CD4-positive, alpha-beta T cell treated with Interleukin-17A for 4 hours (primary cell): ENCODE measurements around the gene SYT9.

Experiments used
- DNase-seq: peaks from one replicate; pipeline ENCODE4 v3.0.0-alpha.2; 2020; ENCODE audit warnings: mixed read lengths

Gene SYT9

GRCh38 chr11:7435176-7435575 lies 183.5 kb downstream of the SYT9 start:
- no peak for DNase-seq

- DNase-seq: no peak
Measured at GRCh38 chr11:7436146-7436545, 184.4 kb downstream of the SYT9 start.

GRCh38 chr11:7436657-7437056 lies 185.0 kb downstream of the SYT9 start:
- DNase-seq: peak; percentile 24

GRCh38 chr11:7437696-7438095 lies 186.0 kb downstream of the SYT9 start:
- no peak for DNase-seq

GRCh38 chr11:7439746-7440320 lies 188.1 kb downstream of the SYT9 start:
- DNase-seq: no peak

- peak; percentile 75 for DNase-seq
Measured at GRCh38 chr11:7442588-7443215, 191.0 kb downstream of the SYT9 start.

GRCh38 chr11:7444091-7444981 lies 192.6 kb downstream of the SYT9 start:
- DNase-seq: no peak

GRCh38 chr11:7445564-7445963 lies 193.9 kb downstream of the SYT9 start:
- no peak for DNase-seq

GRCh38 chr11:7448201-7448600 lies 196.5 kb downstream of the SYT9 start:
- DNase-seq: no peak

GRCh38 chr11:7449211-7449840 lies 197.6 kb downstream of the SYT9 start:
- DNase-seq: no peak

GRCh38 chr11:7449841-7450214 lies 198.1 kb downstream of the SYT9 start:
- no peak for DNase-seq

GRCh38 chr11:7450836-7451235 lies 199.1 kb downstream of the SYT9 start:
- no peak for DNase-seq

- DNase-seq: no peak
Measured at GRCh38 chr11:7451520-7451919, 199.8 kb downstream of the SYT9 start.

GRCh38 chr11:7451952-7452494 lies 200.3 kb downstream of the SYT9 start:
- no peak for DNase-seq

- DNase-seq: no peak
Measured at GRCh38 chr11:7454854-7455253, 203.2 kb downstream of the SYT9 start.

GRCh38 chr11:7457211-7457610 lies 205.5 kb downstream of the SYT9 start:
- no peak for DNase-seq

- DNase-seq: no peak
Measured at GRCh38 chr11:7462706-7463105, 211.0 kb downstream of the SYT9 start.

- DNase-seq: no peak
Measured at GRCh38 chr11:7467652-7468051, 215.9 kb downstream of the SYT9 start.

GRCh38 chr11:7469351-7469865 lies 217.7 kb downstream of the SYT9 start:
- no peak for DNase-seq

- no peak for DNase-seq
Measured at GRCh38 chr11:7471071-7471470, 219.4 kb downstream of the SYT9 start.

GRCh38 chr11:7473717-7474116 lies 222.0 kb downstream of the SYT9 start:
- DNase-seq: no peak

GRCh38 chr11:7480113-7480512 lies 228.4 kb downstream of the SYT9 start:
- DNase-seq: no peak

GRCh38 chr11:7484131-7484530 lies 232.4 kb downstream of the SYT9 start:
- DNase-seq: no peak
